Limb (tissue), 2 donors: Measurements from ENCODE around the gene FTO.
"Not testable (repeated sequence)": the region's sequence is repeated elsewhere in the genome, so short reads cannot be mapped to it uniquely, and the experiment has no call there.

ENCODE experiments used
- DNase-seq, 2 donors: peaks; one replicate each; pipeline ENCODE4 v3.0.0-alpha.2; 2016; ENCODE audit errors: extremely low spot score in 2 of 2

The FTO gene

GRCh38 chr16:53821957-53822625, 118.1 kb downstream of the FTO start:
- DNase-seq = no peak

GRCh38 chr16:53822936-53823529, 119.1 kb downstream of the FTO start:
- DNase-seq = no peak

- no peak for DNase-seq
Observed at GRCh38 chr16:53826658-53827057, 122.7 kb downstream of the FTO start.

- DNase-seq = no peak
Observed at GRCh38 chr16:53827741-53828140, 123.8 kb downstream of the FTO start.

- no peak for DNase-seq
Observed at GRCh38 chr16:53829186-53829747, 125.3 kb downstream of the FTO start.

GRCh38 chr16:53832896-53833544, 129.1 kb downstream of the FTO start:
- no peak for DNase-seq

GRCh38 chr16:53836142-53836541, 132.2 kb downstream of the FTO start:
- no peak for DNase-seq

GRCh38 chr16:53836680-53837079, 132.7 kb downstream of the FTO start:
- DNase-seq = no peak

- DNase-seq = no peak
Observed at GRCh38 chr16:53837426-53837825, 133.5 kb downstream of the FTO start.

- DNase-seq = no peak
Observed at GRCh38 chr16:53839150-53839549, 135.2 kb downstream of the FTO start.

GRCh38 chr16:53840456-53840855, 136.5 kb downstream of the FTO start:
- no peak for DNase-seq

GRCh38 chr16:53841884-53842283, 137.9 kb downstream of the FTO start:
- DNase-seq = no peak

GRCh38 chr16:53843084-53843483, 139.1 kb downstream of the FTO start:
- no peak for DNase-seq

GRCh38 chr16:53844804-53845203, 140.8 kb downstream of the FTO start:
- DNase-seq = no peak

GRCh38 chr16:53846549-53846948, 142.6 kb downstream of the FTO start:
- not testable (repeated sequence) for DNase-seq

- DNase-seq = no peak
Observed at GRCh38 chr16:53846971-53847370, 143.0 kb downstream of the FTO start.

GRCh38 chr16:53848277-53848942, 144.5 kb downstream of the FTO start:
- DNase-seq = no peak

GRCh38 chr16:53848950-53849349, 145.0 kb downstream of the FTO start:
- no peak for DNase-seq

GRCh38 chr16:53849585-53849984, 145.6 kb downstream of the FTO start:
- DNase-seq = no peak

GRCh38 chr16:53849994-53850393, 146.0 kb downstream of the FTO start:
- no peak for DNase-seq

GRCh38 chr16:53852678-53853077, 148.7 kb downstream of the FTO start:
- DNase-seq = no peak

GRCh38 chr16:53855056-53855455, 151.1 kb downstream of the FTO start:
- no peak for DNase-seq
